ENCODE data around the gene PDZK1IP1. TPM values are rescaled to one million over a fixed set of nuclear protein-coding genes. Genes with fewer than 3 reads are reported as not detected.

The PDZK1IP1 gene
- total and polyA plus RNA-seq, 2 donors (not counting 3 experiments of a cell fraction or from before 2014, with no cell fraction given), result 0.52 TPM; not detected in 1

GRCh38 chr1:47209091-47209490, 19.3 kb upstream of the PDZK1IP1 start:
- intact Hi-C loops (cut with micrococcal nuclease) (no loop called here), dilution Hi-C loops (cut with MboI; ENCODE audit: extremely low pct_ligation_motif_present, low sequenced_read_pairs) (no loop called here)
- FAIRE-seq (no peak), DNase-seq (ENCODE audit: low read depth, low spot score) (no peak)
- no TSS peak for BruUV-seq (replicated peaks)
- Histone ChIP-seq H2AFZ (ENCODE audit: low read depth, low read length) (no peak overlapping the region), H3K9me1 (replicated peaks; ENCODE audit: control insufficient read depth, extremely low read depth, insufficient read depth, low read length) (no peaks in the 10 kb centered on the region), H3K79me2 (ENCODE audit: control insufficient read depth, insufficient read depth, low read length) (no peaks in the 10 kb centered on the region), H3K27ac (ENCODE audit: insufficient read depth, low read depth, low read length) (no peak overlapping the region), H3K4me3 (replicated peaks in 1 of 3; ENCODE audit: insufficient read depth in 1 of 3, low read depth in 1 of 3, low read length in 3 of 3) (no peak overlapping the region), H4K20me1 (replicated peaks; ENCODE audit: control insufficient read depth, extremely low read depth, insufficient read depth, low read length) (no peaks in the 10 kb centered on the region), H3K9me3 (replicated peaks; ENCODE audit: control insufficient read depth, insufficient read depth, low read length) (no peaks in the 10 kb centered on the region), H3K4me2 (ENCODE audit: insufficient read depth, low read length) (no peak overlapping the region), H3K9ac (replicated peaks; ENCODE audit: extremely low read depth, insufficient read depth, low read length) (no peak overlapping the region), H3K4me1 (ENCODE audit: control insufficient read depth, extremely low read depth, insufficient read depth, low read length) (peaks cover 51% of the 10 kb centered on the region), H3K27me3 (ENCODE audit: control insufficient read depth in 2 of 2, insufficient read depth in 2 of 2, low read length in 2 of 2) (no peaks in the 10 kb centered on the region), H3K36me3 (ENCODE audit: control insufficient read depth in 2 of 2, extremely low read depth in 1 of 2, insufficient read depth in 2 of 2, low read length in 2 of 2) (no peaks in the 10 kb centered on the region)
- ChIA-PET CTCF (interaction anchor here (1.4 kb wide), 1 partner anchor 54 kb away, joined by 5 read pairs; no protein-coding TSS in a partner anchor), POLR2A (no interaction called here)
- TF ChIP-seq MAX (IDR thresholded peaks at IDR 0.05; ENCODE audit: insufficient read depth, insufficient read length) (no peak), FOS (IDR thresholded peaks at IDR 0.05; ENCODE audit: borderline replicate concordance, insufficient read depth, low read length) (no peak), POLR2A (IDR thresholded peaks at IDR 0.05; ENCODE audit: low read depth, low read length) (no peak), MYC (IDR thresholded peaks at IDR 0.05; ENCODE audit: low read depth, low read length) (no peak), CTCF (IDR thresholded peaks at IDR 0.05; ENCODE audit: extremely low read depth in 1 of 2, insufficient read depth in 1 of 2, low read depth in 1 of 2, low read length in 2 of 2) (no peak), JUN (IDR thresholded peaks at IDR 0.05; ENCODE audit: borderline replicate concordance, insufficient read depth, insufficient read length, low read depth) (no peak), POLR2AphosphoS5 (IDR thresholded peaks at IDR 0.05; ENCODE audit: insufficient read depth, low read depth, low read length) (no peak), GATA2 (IDR thresholded peaks at IDR 0.05; ENCODE audit: insufficient read depth, insufficient read length, low read depth, low read length) (no peak), EZH2 (IDR thresholded peaks at IDR 0.05; ENCODE audit: borderline replicate concordance, low read depth, low read length, severe bottlenecking) (no peak)
